GM19035 (cell line): ENCODE data around the gene CDCP2.

Experiments used
- ATAC-seq: cut with Tn5 transposase; IDR thresholded peaks from one replicate; pipeline ENCODE4 v1.9.1; 2021; ENCODE audit not compliant: unreplicated experiment

The CDCP2 gene

GRCh38 chr1:54152696-54153095 lies at the start of gene CDCP2:
Gene CDCP2, minus strand, starts transcription at chr1:54153000. Its CDS starts 78 bp downstream, at chr1:54152922.
- no peak for ATAC-seq

GRCh38 chr1:54200519-54200997 lies 47.8 kb upstream of the CDCP2 start:
- ATAC-seq, result peak; percentile 10

- ATAC-seq, result peak; percentile 95
Measured at GRCh38 chr1:54199765-54200518, 47.1 kb upstream of the CDCP2 start, which contains the start of the genes CYB5RL and MRPL37. Gene CYB5RL, minus strand, starts transcription at chr1:54200030. Its CDS starts 4,414 bp downstream, at chr1:54195616. Gene MRPL37, plus strand, starts transcription at chr1:54200167. Its CDS starts 77 bp downstream, at chr1:54200244.

GRCh38 chr1:54199151-54199764 lies 46.5 kb upstream of the CDCP2 start:
- ATAC-seq, result no peak

GRCh38 chr1:54193453-54193852 lies 40.7 kb upstream of the CDCP2 start:
- no peak for ATAC-seq

- ATAC-seq, result no peak
Measured at GRCh38 chr1:54191525-54191924, 38.7 kb upstream of the CDCP2 start.

GRCh38 chr1:54190526-54190925 lies 37.7 kb upstream of the CDCP2 start:
- ATAC-seq, result no peak

GRCh38 chr1:54188291-54188690 lies 35.5 kb upstream of the CDCP2 start:
- no peak for ATAC-seq

- ATAC-seq, result no peak
Measured at GRCh38 chr1:54186056-54186455, 33.3 kb upstream of the CDCP2 start.

GRCh38 chr1:54180701-54181360 lies 28.0 kb upstream of the CDCP2 start:
- no peak for ATAC-seq

- ATAC-seq, result no peak
Measured at GRCh38 chr1:54178296-54179070, 25.7 kb upstream of the CDCP2 start.

- ATAC-seq, result no peak
Measured at GRCh38 chr1:54177726-54178125, 24.9 kb upstream of the CDCP2 start.

- ATAC-seq, result no peak
Measured at GRCh38 chr1:54176621-54177327, 24.0 kb upstream of the CDCP2 start.

- no peak for ATAC-seq
Measured at GRCh38 chr1:54174106-54174505, 21.3 kb upstream of the CDCP2 start.

GRCh38 chr1:54173681-54174080 lies 20.9 kb upstream of the CDCP2 start:
- no peak for ATAC-seq

GRCh38 chr1:54172614-54173599 lies 20.1 kb upstream of the CDCP2 start:
- no peak for ATAC-seq

GRCh38 chr1:54171606-54172005 lies 18.8 kb upstream of the CDCP2 start:
- ATAC-seq, result no peak

GRCh38 chr1:54171016-54171415 lies 18.2 kb upstream of the CDCP2 start:
- ATAC-seq, result no peak

- ATAC-seq, result no peak
Measured at GRCh38 chr1:54169068-54169467, 16.3 kb upstream of the CDCP2 start.
